GM21515 (cell line): ENCODE measurements around the gene NCF2.
A peak's percentile ranks its signal among the peaks of the same experiment; 100 is the strongest.

ENCODE experiments used
- ATAC-seq: cut with Tn5 transposase; IDR thresholded peaks from one replicate; pipeline ENCODE4 v1.9.1; 2021; ENCODE audit not compliant: unreplicated experiment

NCF2 gene

DNA sequence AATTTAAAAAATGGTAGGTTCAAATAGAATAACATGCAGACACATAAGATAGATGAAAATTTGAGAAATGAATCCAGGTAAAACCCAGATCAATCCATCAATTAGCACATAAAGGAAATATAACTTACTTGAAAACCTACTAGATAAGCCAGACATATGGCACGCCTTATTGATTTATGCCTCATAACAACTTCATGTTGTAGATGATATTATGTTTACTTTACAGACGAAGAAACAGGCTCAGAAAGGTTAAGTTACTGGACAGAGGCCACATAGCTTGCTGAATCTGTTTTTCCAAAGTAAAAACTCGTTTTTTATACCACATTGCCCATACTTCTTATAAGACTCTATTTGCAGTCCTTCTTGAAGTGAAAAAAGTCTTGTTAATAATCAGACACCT, 22.1 kb upstream of the NCF2 start:
- no peak for ATAC-seq

DNA sequence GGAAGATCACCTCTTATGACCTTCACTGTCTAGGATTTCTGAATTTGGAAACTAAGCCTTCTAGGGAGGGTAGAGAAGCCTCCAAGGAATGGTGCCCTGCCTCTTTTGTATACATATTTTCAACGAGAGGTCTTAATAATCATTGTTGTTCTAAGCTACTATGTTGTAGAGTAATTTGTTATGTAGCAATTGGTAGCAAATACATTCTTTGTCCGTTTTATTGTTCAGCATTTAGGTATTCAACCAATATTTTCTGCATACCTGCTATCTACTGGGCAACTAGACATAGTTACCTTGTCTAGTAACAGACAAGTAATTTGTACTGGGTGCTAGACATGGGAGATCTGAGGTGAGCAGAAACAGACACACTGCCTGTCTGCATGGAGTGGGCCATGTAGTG, 20.8 kb upstream of the NCF2 start:
- no peak for ATAC-seq

DNA sequence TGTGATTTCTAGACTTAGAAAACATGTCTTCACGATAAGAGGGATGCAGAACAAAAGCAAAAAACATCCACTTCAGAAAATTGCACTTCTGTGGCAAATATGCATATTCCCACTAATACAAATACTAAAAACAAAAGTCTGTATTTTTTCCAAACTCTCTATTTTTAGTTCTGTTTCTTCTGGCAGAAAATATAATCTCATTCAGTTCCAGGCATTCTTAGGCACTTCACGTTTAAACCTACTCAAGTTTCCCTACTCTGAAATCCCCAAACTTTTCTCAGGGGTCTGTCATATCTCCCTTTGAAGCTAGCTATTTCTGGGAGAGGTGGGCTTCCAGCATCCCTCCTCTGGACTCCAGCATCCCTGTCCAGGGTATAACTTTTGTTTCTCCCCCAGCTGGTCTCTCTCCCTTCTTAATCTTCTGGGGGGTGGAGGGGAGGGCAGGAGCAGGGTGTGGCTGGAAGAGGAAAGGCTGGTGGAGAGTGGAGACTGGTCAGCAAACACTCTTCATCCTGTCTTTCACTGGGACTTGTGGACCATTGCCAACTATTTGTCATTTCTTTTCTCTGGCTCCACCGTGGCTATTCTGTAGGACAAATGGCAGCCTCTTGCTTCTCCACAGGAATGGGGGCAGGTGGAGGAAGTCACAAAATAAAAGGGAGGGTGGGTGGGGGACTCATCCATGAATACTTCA, 19.6 kb upstream of the NCF2 start:
- no peak for ATAC-seq

- peak; percentile 43 for ATAC-seq
Observed at GRCh38 chr1:183609313-183609712, 19.1 kb upstream of the NCF2 start.

DNA sequence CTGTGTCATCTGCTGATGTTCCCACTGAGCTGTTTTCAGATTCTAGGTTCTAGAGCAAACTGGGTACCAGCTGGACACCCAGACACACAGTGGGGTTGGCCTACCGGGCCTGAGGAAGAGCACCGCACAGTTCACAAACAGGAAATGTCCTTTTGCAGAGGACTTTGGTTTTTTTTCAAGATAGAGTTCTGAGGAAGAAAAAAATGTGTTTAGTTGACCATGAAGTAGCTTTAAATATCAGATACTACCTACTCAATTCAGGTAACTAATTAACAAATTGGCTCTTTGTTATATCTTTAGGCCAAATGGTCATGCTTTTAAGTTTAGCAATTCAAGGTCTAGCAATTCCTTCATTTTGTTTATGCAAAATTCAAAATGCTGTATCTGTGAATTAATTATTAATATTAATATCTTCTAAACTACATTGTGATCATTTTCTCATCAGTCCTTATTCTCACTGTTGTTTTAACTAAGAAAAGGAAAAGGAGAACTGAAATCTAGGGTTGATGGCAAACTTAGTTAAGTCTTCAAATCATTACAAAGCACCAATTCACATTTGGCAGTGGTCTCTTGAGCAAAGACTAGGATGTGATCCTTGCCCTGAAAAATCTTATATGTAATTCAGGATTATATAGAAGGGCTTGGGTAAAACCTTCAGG, 17.2 kb upstream of the NCF2 start:
- ATAC-seq, result no peak

DNA sequence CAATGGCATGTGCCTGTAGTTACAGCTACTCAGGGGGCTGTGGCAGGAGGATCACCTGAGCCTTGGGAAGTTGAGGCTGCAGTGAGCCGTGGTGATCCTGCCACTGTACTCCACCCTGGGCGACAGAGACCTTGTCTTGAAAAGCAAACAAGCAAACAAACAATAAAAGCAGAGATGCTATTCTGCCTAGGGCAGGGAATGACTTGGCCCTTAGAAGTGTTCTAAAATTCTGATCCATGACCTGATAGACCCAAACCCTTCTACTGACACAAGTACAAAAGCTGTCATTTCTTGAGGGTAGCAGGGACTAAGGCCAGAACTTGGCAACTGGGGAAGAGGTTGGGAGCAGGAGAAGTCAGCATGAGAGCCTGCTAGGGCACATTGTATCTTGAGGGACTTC, 15.6 kb upstream of the NCF2 start:
- no peak for ATAC-seq

DNA sequence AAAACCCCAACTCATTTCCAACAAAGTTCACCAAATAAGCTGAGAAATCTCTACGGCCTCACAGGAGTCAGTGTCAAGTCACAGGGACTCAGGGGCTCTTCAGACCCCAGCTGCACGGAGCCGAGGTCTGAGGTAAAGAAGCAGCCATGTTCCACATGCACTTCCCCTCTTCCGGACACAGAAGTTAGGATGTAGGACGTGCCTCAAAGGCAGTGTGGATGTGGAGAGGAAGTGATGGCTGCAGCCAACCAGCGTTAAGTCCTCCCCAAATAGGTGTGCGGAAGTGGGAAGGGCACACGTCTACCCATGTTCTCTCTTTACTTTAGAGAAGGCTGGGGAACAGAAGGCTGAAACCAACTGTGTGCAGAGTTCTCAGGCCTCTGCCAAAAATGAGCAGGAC, 14.6 kb upstream of the NCF2 start:
- ATAC-seq, result peak; percentile 17

- peak; percentile 38 for ATAC-seq
Observed at GRCh38 chr1:183604038-183604808, 14.0 kb upstream of the NCF2 start.

DNA sequence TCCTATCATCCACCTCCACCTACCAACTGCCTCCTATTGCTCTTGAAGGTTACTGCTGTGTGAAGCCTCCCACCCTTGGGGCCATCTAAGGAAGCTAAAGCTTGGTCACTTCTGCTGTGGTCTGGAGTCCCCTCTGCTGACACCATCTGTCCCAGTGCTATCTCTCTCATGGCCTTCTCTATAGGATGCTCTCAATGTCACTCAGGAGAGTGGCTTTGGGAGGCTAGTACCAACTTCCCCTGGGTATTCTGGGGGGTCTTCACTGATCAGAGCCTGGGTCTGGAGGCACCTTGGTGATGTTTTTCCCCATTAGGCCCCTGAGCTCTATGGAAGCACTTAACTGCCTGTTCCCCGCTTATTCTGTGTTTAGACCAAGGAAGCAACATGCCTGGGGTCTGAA, 12.3 kb upstream of the NCF2 start:
- ATAC-seq, result no peak

GRCh38 chr1:183600634-183601033, 10.4 kb upstream of the NCF2 start:
- no peak for ATAC-seq

GRCh38 chr1:183600136-183600535, 9.9 kb upstream of the NCF2 start:
- ATAC-seq, result no peak

DNA sequence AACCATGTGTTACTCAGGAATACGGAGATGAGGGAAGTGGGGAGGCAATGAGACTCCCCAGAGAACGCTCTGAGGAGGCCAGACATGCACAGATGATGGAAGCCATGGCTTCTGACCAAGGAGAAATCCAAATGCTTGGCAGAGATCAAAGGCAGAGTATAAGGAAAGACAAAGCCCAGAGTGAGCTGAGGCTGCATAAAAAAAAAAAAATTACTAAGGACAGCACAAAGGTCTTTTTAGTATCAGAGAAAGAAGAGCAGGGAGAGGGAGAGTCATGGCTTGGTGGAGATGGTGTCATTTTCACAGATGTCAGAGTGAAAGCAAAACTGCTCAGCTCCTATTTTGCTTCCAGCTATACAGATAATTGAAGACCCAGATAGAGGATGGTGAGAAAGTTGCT, 8.1 kb upstream of the NCF2 start:
- ATAC-seq, result peak; percentile 70

DNA sequence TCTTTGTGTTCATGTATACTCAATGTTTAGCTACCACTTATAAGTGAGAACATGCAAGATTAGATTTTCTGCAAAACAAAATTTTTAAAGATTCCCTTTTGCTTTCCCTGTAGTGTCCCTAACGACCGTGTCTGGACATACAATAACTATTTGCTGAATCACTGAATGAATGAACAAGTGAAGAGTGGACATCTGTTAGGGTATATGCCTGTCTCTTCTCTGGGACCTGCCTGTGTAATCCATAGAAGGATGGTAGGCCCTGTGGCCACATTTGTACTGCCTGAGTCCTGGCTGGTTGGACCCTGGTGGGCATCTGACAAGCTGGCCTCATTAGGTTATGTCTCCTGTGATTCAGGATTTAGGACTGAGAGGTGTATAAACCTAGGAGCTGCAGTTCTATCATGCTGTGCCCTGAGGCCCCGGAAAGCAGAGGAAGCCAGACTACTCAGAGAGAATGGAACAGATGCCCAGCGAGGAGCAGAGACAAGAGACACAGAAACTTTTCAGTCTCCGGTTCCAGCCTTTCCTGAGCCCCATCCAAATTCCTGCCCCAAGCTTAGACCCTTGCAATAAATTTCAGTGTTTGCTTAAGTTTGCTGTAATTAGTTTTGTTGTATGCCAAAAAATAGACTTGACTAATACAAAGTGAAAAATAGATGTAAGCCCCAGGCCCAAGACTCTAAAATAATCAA, 7.5 kb upstream of the NCF2 start:
- no peak for ATAC-seq

DNA sequence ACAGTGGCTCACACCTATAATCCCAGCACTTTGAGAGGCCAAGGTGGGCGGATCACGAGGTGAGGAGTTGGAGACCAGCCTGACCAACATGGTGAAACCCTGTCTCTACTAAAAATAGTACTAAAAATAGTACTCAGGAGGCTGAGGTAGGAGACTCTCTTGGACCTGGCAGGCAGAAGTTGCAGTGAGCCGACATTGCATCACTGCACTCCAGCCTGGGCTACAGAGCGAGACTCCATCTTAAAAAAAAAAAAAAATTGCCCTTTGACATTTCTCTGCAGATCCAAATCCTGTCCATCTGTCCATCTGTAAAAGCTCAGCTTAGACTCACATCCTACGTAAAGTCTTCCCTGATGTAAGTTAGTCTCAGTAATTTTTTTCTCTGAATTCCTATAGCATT, 6.2 kb upstream of the NCF2 start:
- ATAC-seq, result no peak

DNA sequence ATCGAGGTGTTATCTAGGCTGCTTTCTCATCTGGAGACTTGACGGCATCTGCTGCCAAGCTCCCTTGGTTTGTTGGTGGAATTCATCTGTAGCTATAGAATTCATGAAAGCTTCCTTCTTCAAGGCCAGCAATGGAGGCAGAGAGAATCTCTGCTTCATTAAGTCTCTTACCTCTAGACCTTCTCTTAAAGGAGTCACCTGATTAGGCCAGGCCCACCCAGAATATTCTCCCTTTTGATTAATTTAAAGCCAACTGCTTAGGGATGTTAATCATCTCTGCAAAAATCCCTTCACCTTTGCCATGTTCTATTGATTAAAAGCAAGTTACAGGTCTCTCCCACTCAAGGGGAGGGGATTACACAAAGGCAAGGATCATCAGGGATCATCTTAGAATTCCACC, 5.3 kb upstream of the NCF2 start:
- ATAC-seq, result no peak

GRCh38 chr1:183593356-183593755, 3.1 kb upstream of the NCF2 start:
- ATAC-seq, result peak; percentile 40

DNA sequence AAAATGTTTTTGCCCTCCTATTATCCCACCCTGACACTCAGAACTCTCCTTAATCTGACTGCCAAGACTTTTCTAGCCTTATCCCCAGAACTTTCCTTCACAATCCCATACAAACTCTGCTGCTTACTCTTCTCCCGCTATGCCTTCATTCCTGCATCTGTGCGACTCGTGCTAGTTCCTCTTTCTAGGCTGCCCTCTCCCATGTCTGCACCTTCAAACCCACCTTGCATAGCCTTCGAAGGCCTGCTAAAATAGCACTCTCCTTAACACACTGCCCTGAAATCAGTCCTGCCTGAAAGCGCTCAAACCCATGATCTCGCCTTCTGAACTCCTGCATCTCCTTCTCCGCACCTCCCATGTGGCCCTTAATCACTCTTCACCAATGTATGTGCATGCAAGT, 2.5 kb upstream of the NCF2 start:
- no peak for ATAC-seq

DNA sequence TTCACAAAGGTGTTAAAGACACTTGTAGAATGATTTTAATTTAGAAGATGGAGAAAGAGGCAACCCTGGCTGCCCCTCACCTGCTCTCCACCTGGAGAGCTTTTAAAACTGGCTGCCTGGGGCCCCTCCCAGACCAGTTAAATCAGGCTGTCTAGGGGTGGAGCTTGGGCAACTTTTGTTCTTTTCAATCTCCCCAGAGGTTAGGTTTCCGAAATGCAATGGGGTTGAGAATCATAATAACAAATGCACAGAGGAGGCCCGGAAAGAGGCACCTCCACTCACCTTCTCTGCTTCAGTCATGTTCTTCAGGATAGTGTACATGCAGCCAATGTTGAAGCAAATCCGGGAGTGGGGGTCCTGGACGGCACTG, 400 bp downstream of the NCF2 start:
- ATAC-seq, result peak; percentile 23

DNA sequence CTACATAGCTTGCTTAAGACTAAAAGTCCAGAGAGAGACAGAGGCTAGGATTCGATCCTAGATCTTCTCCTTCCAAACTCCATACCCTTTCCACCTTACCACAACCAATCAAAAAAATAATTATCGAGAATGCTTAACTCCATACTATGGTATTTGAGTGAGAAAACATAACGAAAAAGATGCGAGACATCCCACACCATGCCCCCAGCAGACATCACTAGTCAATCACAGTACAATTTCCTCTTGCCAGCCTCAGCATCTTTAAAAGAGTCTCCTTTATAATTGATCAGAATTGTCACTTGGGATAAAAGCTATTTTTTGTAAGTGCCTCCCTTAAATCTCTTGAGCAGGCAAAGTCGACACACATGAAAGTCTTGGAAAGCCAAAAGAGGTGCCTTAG, 875 bp downstream of the NCF2 start:
- ATAC-seq, result no peak

DNA sequence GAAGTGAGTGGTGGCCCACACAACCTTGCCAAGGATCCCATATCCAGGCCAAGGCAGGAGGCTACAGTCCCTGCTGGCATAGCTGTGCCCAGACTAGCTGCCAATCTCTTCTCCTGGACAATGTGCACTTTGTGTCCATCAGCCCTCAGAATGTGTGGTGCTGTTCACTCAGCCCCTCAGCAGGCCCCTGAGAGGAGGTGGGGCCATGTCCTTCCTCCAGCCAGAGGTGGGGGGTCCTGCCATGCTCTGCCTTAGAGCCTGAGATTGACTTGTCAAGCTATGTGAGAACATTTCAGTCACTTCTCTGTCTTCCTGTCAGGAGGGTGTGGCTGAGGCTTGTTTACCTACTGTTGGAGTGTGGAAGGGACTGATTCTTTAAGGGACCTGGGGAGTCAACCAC, 1.4 kb downstream of the NCF2 start:
- ATAC-seq, result no peak

DNA sequence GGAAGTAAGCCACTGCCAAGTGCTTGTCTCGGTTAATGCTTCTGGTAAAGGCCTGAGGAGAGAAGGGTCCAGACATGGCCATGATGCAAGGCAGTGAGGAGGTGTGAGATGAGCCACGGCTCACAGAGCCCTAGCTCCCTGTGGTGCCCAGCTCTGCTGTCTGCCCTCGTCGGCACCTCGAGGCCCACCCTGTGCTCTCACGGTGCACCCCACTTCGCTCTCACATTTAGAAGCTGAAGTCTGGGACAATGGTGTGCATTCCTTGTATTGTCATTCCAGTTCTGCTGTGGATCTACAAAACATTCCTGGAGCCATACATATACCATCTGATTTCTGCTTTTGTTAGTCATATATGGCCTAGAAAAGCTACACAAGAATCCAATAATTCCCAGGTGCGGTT, 3.3 kb downstream of the NCF2 start:
- ATAC-seq, result no peak

GRCh38 chr1:183586455-183586854, 3.8 kb downstream of the NCF2 start:
- ATAC-seq, result no peak
